Jurkat, Clone E6-1 (cell line): ENCODE results near the gene HSD17B1.
A peak's percentile ranks its signal among the peaks of the same experiment; 100 is the strongest.
"Not testable (repeated sequence)": the region's sequence is repeated elsewhere in the genome, so short reads cannot be mapped to it uniquely, and the experiment has no call there.

ENCODE experiments used
- DNase-seq: peaks from one replicate; pipeline ENCODE4 v3.0.0-alpha.2; 2011; ENCODE audit warnings: low read depth, low spot score
- H3K4me3 ChIP-seq: 2 replicates; pipeline ENCODE4 v1.5.1; 2011; ENCODE audit warnings: mild to moderate bottlenecking, low read length, control low read depth, moderate library complexity

The HSD17B1 gene

GRCh38 chr17:42522263-42522790 lies 30.4 kb upstream of the HSD17B1 start:
- H3K4me3 ChIP-seq = no peak overlapping the region
- DNase-seq = no peak

- no peak overlapping the region for H3K4me3 ChIP-seq
- DNase-seq = no peak
These were observed 29.9 kb upstream of the HSD17B1 start for GRCh38 chr17:42522798-42523278.

GRCh38 chr17:42525221-42525620 lies 27.5 kb upstream of the HSD17B1 start:
- H3K4me3 ChIP-seq = no peak overlapping the region
- DNase-seq = no peak

- H3K4me3 ChIP-seq = no peak overlapping the region
These were observed 26.7 kb upstream of the HSD17B1 start for GRCh38 chr17:42526031-42526444.

GRCh38 chr17:42527932-42528331 lies 24.8 kb upstream of the HSD17B1 start:
- H3K4me3 ChIP-seq = no peak overlapping the region
- DNase-seq = no peak

More at GRCh38 chr17:42526031-42526444, 26.7 kb upstream of the HSD17B1 start:
- no peak for DNase-seq

- no peak overlapping the region for H3K4me3 ChIP-seq
- no peak for DNase-seq
These were observed 23.7 kb upstream of the HSD17B1 start for GRCh38 chr17:42529061-42529460.

GRCh38 chr17:42530952-42531454 lies 21.7 kb upstream of the HSD17B1 start:
- no peak for DNase-seq
- no peak overlapping the region for H3K4me3 ChIP-seq

GRCh38 chr17:42531455-42532354 lies 21.0 kb upstream of the HSD17B1 start:
- no peak for DNase-seq
- H3K4me3 ChIP-seq = peak overlapping the region; percentile 47

GRCh38 chr17:42535155-42536047 lies 17.3 kb upstream of the HSD17B1 start:
- no peak for DNase-seq
- H3K4me3 ChIP-seq = peak overlapping the region; percentile 58

- DNase-seq = peak; percentile 44
These were observed 16.7 kb upstream of the HSD17B1 start, which contains the start of gene NAGLU for GRCh38 chr17:42536048-42536371. NAGLU (plus strand) TSS chr17:42536241; CDS start chr17:42536273, 32 bp downstream.

GRCh38 chr17:42536372-42537155 lies 16.2 kb upstream of the HSD17B1 start:
- H3K4me3 ChIP-seq = peak overlapping the region; percentile 58
- no peak for DNase-seq

More at GRCh38 chr17:42536048-42536371, 16.7 kb upstream of the HSD17B1 start, which contains the start of gene NAGLU:
- peak within 1 kb of the TSS; percentile 58 for H3K4me3 ChIP-seq

GRCh38 chr17:42537156-42537805 lies 15.4 kb upstream of the HSD17B1 start:
- H3K4me3 ChIP-seq = peak overlapping the region; percentile 58
- DNase-seq = no peak

GRCh38 chr17:42537826-42538451 lies 14.8 kb upstream of the HSD17B1 start:
- no peak overlapping the region for H3K4me3 ChIP-seq
- no peak for DNase-seq

- no peak overlapping the region for H3K4me3 ChIP-seq
- no peak for DNase-seq
These were observed 14.2 kb upstream of the HSD17B1 start for GRCh38 chr17:42538482-42538881.

- not testable (repeated sequence) for DNase-seq, H3K4me3 ChIP-seq
These were observed 12.2 kb upstream of the HSD17B1 start for GRCh38 chr17:42540558-42540957.

- H3K4me3 ChIP-seq = no peak overlapping the region
- DNase-seq = peak; percentile 81
These were observed 11.5 kb upstream of the HSD17B1 start for GRCh38 chr17:42541041-42541833.
